Neural progenitor cell (in vitro differentiated cells): Measurements from ENCODE around the gene CUBN.

Experiments
- EZH2 ChIP-seq: fragments of 200-600 bp; sonication (generic); IDR thresholded peaks from 2 replicates; pipeline ENCODE4 v1.6.1; 2017; ENCODE audit warnings: antibody characterized with exemption, mild to moderate bottlenecking, moderate library complexity
- EZH2phosphoT487 ChIP-seq: fragments of 200-600 bp; sonication (generic); IDR thresholded peaks from 2 replicates; pipeline ENCODE4 v1.6.1; 2017; ENCODE audit warnings: antibody characterized with exemption
- TF ChIP-seq, protein P1 (sequence below): fragments of 200-600 bp; sonication (generic); IDR thresholded peaks from 2 replicates; pipeline ENCODE4 v1.5.1; 2017; ENCODE audit warnings: antibody characterized with exemption, mild to moderate bottlenecking

DNA sequence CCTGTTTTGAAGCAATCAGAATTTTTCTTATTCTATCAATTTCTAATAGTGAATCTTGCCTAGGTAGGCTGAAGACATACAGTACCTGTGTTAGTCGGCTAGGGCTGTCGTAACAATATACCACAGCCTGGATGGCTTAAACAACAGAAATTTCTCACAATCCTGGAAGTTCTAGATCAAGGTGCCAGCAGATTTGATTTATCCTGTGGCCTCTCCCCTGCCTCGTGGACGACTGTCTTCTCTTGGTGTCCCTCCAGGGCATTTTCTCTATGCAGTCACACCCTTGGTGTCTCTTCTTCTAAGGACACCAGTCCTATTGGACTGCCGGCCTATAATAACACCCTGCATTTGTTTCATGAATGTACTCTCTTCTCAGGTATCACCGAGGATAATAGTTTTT, 310.6 kb downstream of the CUBN start:
- TF ChIP-seq, protein P1, sequence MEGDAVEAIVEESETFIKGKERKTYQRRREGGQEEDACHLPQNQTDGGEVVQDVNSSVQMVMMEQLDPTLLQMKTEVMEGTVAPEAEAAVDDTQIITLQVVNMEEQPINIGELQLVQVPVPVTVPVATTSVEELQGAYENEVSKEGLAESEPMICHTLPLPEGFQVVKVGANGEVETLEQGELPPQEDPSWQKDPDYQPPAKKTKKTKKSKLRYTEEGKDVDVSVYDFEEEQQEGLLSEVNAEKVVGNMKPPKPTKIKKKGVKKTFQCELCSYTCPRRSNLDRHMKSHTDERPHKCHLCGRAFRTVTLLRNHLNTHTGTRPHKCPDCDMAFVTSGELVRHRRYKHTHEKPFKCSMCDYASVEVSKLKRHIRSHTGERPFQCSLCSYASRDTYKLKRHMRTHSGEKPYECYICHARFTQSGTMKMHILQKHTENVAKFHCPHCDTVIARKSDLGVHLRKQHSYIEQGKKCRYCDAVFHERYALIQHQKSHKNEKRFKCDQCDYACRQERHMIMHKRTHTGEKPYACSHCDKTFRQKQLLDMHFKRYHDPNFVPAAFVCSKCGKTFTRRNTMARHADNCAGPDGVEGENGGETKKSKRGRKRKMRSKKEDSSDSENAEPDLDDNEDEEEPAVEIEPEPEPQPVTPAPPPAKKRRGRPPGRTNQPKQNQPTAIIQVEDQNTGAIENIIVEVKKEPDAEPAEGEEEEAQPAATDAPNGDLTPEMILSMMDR: no peak
- TF ChIP-seq EZH2phosphoT487: no peak
- no peak for TF ChIP-seq EZH2
